Stimulated activated naive B cell treated with anti-CD40 and anti-IgM and Interleukin-4, amounts not matched to agents 10 μg/mL and 1 μg/mL and 100 μg/mL, for 72 hours (primary cell): ENCODE data around the gene CHSY3.

ENCODE experiments used
- ATAC-seq, 2 donors: fragments of 150-1000 bp; cut with Tn5 transposase; replicated peaks; 2 replicates each; pipeline ENCODE4 v1.10.0; 2021; ENCODE audit warnings: moderate library complexity in 1 of 2
- DNase-seq: peaks from one replicate; pipeline ENCODE4 v3.0.0; 2021
- H3K27ac Mint-ChIP-seq: one replicate; pipeline ENCODE4 v1.8.0; 2022; ENCODE audit warnings: mild to moderate bottlenecking, mixed read lengths
- H3K27me3 Mint-ChIP-seq, 2 donors: one replicate each; pipeline ENCODE4 v1.8.0; 2022; ENCODE audit warnings: mixed read lengths in 2 of 2
- H3K36me3 Mint-ChIP-seq, 2 donors: one replicate each; pipeline ENCODE4 v1.8.0; 2022; ENCODE audit warnings: mixed read lengths in 2 of 2, mild to moderate bottlenecking in 1 of 2
- H3K4me1 Mint-ChIP-seq, 2 donors: one replicate each; pipeline ENCODE4 v1.8.0; 2022; ENCODE audit warnings: mixed read lengths in 2 of 2, mild to moderate bottlenecking in 1 of 2
- H3K4me3 Mint-ChIP-seq, 2 donors: one replicate each; pipeline ENCODE4 v1.8.0; 2022; ENCODE audit warnings: mild to moderate bottlenecking in 2 of 2, mixed read lengths in 2 of 2, moderate library complexity in 1 of 2
- H3K9me3 Mint-ChIP-seq, 2 donors: one replicate each; pipeline ENCODE4 v1.8.0; 2022; ENCODE audit warnings: mixed read lengths in 2 of 2, mild to moderate bottlenecking in 1 of 2

The CHSY3 gene

GRCh38 chr5:130023604-130024003, 119.3 kb downstream of the CHSY3 start:
- no peaks in the 10 kb centered on the region for H3K4me1 Mint-ChIP-seq
- no peak overlapping the region for H3K4me3 Mint-ChIP-seq
- H3K27ac Mint-ChIP-seq, result no peak overlapping the region
- peaks cover 0 to 3% of the 10 kb centered on the region in 2 donors for H3K9me3 Mint-ChIP-seq
- ATAC-seq (no peak), DNase-seq (no peak)
- no peaks in the 10 kb centered on the region for H3K36me3 Mint-ChIP-seq
- no peaks in the 10 kb centered on the region for H3K27me3 Mint-ChIP-seq

- Mint-ChIP-seq H3K27ac (no peak overlapping the region), H3K36me3 (no peaks in the 10 kb centered on the region), H3K4me3 (no peak overlapping the region), H3K4me1 (no peaks in the 10 kb centered on the region), H3K9me3 (peaks cover 0 to 3% of the 10 kb centered on the region in 2 donors), H3K27me3 (no peaks in the 10 kb centered on the region)
- DNase-seq, result no peak
- no peak for ATAC-seq
These were observed 119.7 kb downstream of the CHSY3 start for GRCh38 chr5:130024006-130024405.

- DNase-seq (no peak), ATAC-seq (peak in 1 of 2 donors; percentile 7)
- H3K4me1 Mint-ChIP-seq, result no peaks in the 10 kb centered on the region
- H3K4me3 Mint-ChIP-seq, result no peak overlapping the region
- no peaks in the 10 kb centered on the region for H3K36me3 Mint-ChIP-seq
- peaks cover 0 to under 1% of the 10 kb centered on the region in 2 donors for H3K9me3 Mint-ChIP-seq
- H3K27ac Mint-ChIP-seq, result no peak overlapping the region
- H3K27me3 Mint-ChIP-seq, result no peaks in the 10 kb centered on the region
These were observed 121.2 kb downstream of the CHSY3 start for GRCh38 chr5:130025511-130025910.

GRCh38 chr5:130032807-130033206, 128.5 kb downstream of the CHSY3 start:
- Mint-ChIP-seq H3K4me3 (no peak overlapping the region), H3K27ac (no peak overlapping the region), H3K36me3 (no peaks in the 10 kb centered on the region), H3K27me3 (no peaks in the 10 kb centered on the region), H3K9me3 (no peaks in the 10 kb centered on the region), H3K4me1 (no peaks in the 10 kb centered on the region)
- no peak for DNase-seq
- ATAC-seq, result no peak

GRCh38 chr5:130034566-130035210, 130.4 kb downstream of the CHSY3 start:
- no peaks in the 10 kb centered on the region for H3K9me3 Mint-ChIP-seq
- no peak overlapping the region for H3K4me3 Mint-ChIP-seq
- H3K27ac Mint-ChIP-seq, result no peak overlapping the region
- no peaks in the 10 kb centered on the region for H3K36me3 Mint-ChIP-seq
- H3K27me3 Mint-ChIP-seq, result no peaks in the 10 kb centered on the region
- H3K4me1 Mint-ChIP-seq, result no peaks in the 10 kb centered on the region
- DNase-seq, result no peak
- ATAC-seq, result no peak

GRCh38 chr5:130035388-130035787, 131.1 kb downstream of the CHSY3 start:
- DNase-seq, result no peak
- no peaks in the 10 kb centered on the region for H3K36me3 Mint-ChIP-seq
- no peaks in the 10 kb centered on the region for H3K27me3 Mint-ChIP-seq
- no peak overlapping the region for H3K4me3 Mint-ChIP-seq
- ATAC-seq, result no peak
- H3K9me3 Mint-ChIP-seq, result no peaks in the 10 kb centered on the region
- H3K4me1 Mint-ChIP-seq, result no peaks in the 10 kb centered on the region
- H3K27ac Mint-ChIP-seq, result no peak overlapping the region

- H3K27ac Mint-ChIP-seq, result no peak overlapping the region
These were observed 133.6 kb downstream of the CHSY3 start for GRCh38 chr5:130037905-130038304.

GRCh38 chr5:130043834-130044233, 139.6 kb downstream of the CHSY3 start:
- Mint-ChIP-seq H3K36me3 (no peaks in the 10 kb centered on the region), H3K4me3 (no peak overlapping the region), H3K27ac (no peak overlapping the region), H3K27me3 (no peaks in the 10 kb centered on the region), H3K4me1 (no peaks in the 10 kb centered on the region), H3K9me3 (peaks cover 0 to 1% of the 10 kb centered on the region in 2 donors)
- ATAC-seq (no peak), DNase-seq (no peak)

More at GRCh38 chr5:130037905-130038304, 133.6 kb downstream of the CHSY3 start:
- Mint-ChIP-seq H3K9me3 (no peaks in the 10 kb centered on the region), H3K4me1 (no peaks in the 10 kb centered on the region), H3K4me3 (no peak overlapping the region), H3K36me3 (no peaks in the 10 kb centered on the region), H3K27me3 (no peaks in the 10 kb centered on the region)
- DNase-seq (no peak), ATAC-seq (no peak)

- ATAC-seq (no peak), DNase-seq (no peak)
- no peaks in the 10 kb centered on the region for H3K27me3 Mint-ChIP-seq
- H3K4me1 Mint-ChIP-seq, result no peaks in the 10 kb centered on the region
- no peaks in the 10 kb centered on the region for H3K36me3 Mint-ChIP-seq
- no peak overlapping the region for H3K27ac Mint-ChIP-seq
- no peak overlapping the region for H3K4me3 Mint-ChIP-seq
- peaks cover 0 to 1% of the 10 kb centered on the region in 2 donors for H3K9me3 Mint-ChIP-seq
These were observed 141.1 kb downstream of the CHSY3 start for GRCh38 chr5:130045334-130045733.

GRCh38 chr5:130050585-130050984, 146.3 kb downstream of the CHSY3 start:
- Mint-ChIP-seq H3K4me1 (no peaks in the 10 kb centered on the region), H3K27me3 (no peaks in the 10 kb centered on the region), H3K4me3 (no peak overlapping the region), H3K36me3 (no peaks in the 10 kb centered on the region), H3K27ac (no peak overlapping the region), H3K9me3 (no peaks in the 10 kb centered on the region)
- no peak for DNase-seq
- ATAC-seq, result no peak

GRCh38 chr5:130052752-130053151, 148.5 kb downstream of the CHSY3 start:
- DNase-seq (no peak), ATAC-seq (no peak)
- Mint-ChIP-seq H3K9me3 (no peaks in the 10 kb centered on the region), H3K4me1 (no peaks in the 10 kb centered on the region), H3K27ac (no peak overlapping the region), H3K36me3 (no peaks in the 10 kb centered on the region), H3K27me3 (no peaks in the 10 kb centered on the region), H3K4me3 (no peak overlapping the region)

GRCh38 chr5:130055572-130055971, 151.3 kb downstream of the CHSY3 start:
- DNase-seq, result no peak
- H3K36me3 Mint-ChIP-seq, result no peaks in the 10 kb centered on the region
- H3K4me1 Mint-ChIP-seq, result no peaks in the 10 kb centered on the region
- H3K27me3 Mint-ChIP-seq, result no peaks in the 10 kb centered on the region
- H3K4me3 Mint-ChIP-seq, result no peak overlapping the region
- H3K27ac Mint-ChIP-seq, result no peak overlapping the region
- H3K9me3 Mint-ChIP-seq, result peaks cover 5 to 8% of the 10 kb centered on the region in 2 donors
- ATAC-seq, result no peak

GRCh38 chr5:130061746-130062145, 157.5 kb downstream of the CHSY3 start:
- H3K9me3 Mint-ChIP-seq, result peaks cover 5 to 10% of the 10 kb centered on the region in 2 donors
- no peak overlapping the region for H3K27ac Mint-ChIP-seq
- DNase-seq (no peak), ATAC-seq (no peak)
- no peaks in the 10 kb centered on the region for H3K27me3 Mint-ChIP-seq
- no peaks in the 10 kb centered on the region for H3K36me3 Mint-ChIP-seq
- H3K4me1 Mint-ChIP-seq, result no peaks in the 10 kb centered on the region
- H3K4me3 Mint-ChIP-seq, result no peak overlapping the region

- ATAC-seq, result no peak
- no peaks in the 10 kb centered on the region for H3K27me3 Mint-ChIP-seq
- no peaks in the 10 kb centered on the region for H3K4me1 Mint-ChIP-seq
- no peak overlapping the region for H3K27ac Mint-ChIP-seq
- H3K4me3 Mint-ChIP-seq, result no peak overlapping the region
- peaks cover 5 to 10% of the 10 kb centered on the region in 2 donors for H3K9me3 Mint-ChIP-seq
- H3K36me3 Mint-ChIP-seq, result no peaks in the 10 kb centered on the region
- DNase-seq, result no peak
These were observed 159.3 kb downstream of the CHSY3 start for GRCh38 chr5:130063603-130064002.

GRCh38 chr5:130064484-130064883, 160.2 kb downstream of the CHSY3 start:
- DNase-seq (no peak), ATAC-seq (no peak)
- Mint-ChIP-seq H3K9me3 (peaks cover 5 to 8% of the 10 kb centered on the region in 2 donors), H3K27me3 (no peaks in the 10 kb centered on the region), H3K4me1 (no peaks in the 10 kb centered on the region), H3K4me3 (no peak overlapping the region), H3K27ac (no peak overlapping the region), H3K36me3 (no peaks in the 10 kb centered on the region)

- no peaks in the 10 kb centered on the region for H3K27me3 Mint-ChIP-seq
- no peak for ATAC-seq
- H3K4me3 Mint-ChIP-seq, result no peak overlapping the region
- H3K4me1 Mint-ChIP-seq, result no peaks in the 10 kb centered on the region
- H3K27ac Mint-ChIP-seq, result no peak overlapping the region
- DNase-seq, result no peak
- no peaks in the 10 kb centered on the region for H3K36me3 Mint-ChIP-seq
- H3K9me3 Mint-ChIP-seq, result peaks cover 0 to 1% of the 10 kb centered on the region in 2 donors
These were observed 161.4 kb downstream of the CHSY3 start for GRCh38 chr5:130065617-130066016.
